ENCODE results near the gene CDS2. TPM values are rescaled to one million over a fixed set of nuclear protein-coding genes. Genes with fewer than 3 reads are reported as not detected.

CDS2 gene
- total and polyA plus RNA-seq, 2 of the 13 experiments (the other 11 are each of a cell fraction or from before 2014, with no cell fraction given), result 81.3 to 153 TPM

DNA sequence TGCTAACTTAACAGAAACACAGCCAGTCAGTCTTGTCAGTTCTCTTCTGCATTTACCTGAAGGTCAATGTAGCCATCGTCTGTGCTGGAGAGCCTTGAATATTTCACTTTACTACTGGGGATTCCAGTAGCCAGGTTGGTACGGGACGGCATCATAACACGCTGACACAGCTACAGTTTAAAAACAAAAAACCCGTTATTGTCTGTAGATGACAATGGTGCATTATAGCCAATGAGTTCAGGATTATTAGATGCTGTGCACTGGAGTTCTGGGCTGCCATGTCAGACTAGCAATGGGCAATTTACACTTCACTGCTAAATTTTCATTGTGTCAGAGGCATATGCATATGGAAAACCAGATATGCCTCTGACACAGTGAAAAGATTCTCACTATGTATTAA is 17.5 kb upstream of the CDS2 start:
- WGBS (ENCODE audit: low lambda C conversion rate), result 94% methylated on average over 5 of the region's 5 CpGs
- Histone ChIP-seq H3K4me3 (replicated peaks in 1 of 3; ENCODE audit: insufficient read depth in 1 of 3, low read depth in 2 of 3, low read length in 3 of 3) (no peak overlapping the region), H3K36me3 (replicated peaks in 1 of 2; ENCODE audit: control insufficient read depth in 1 of 2, insufficient read depth in 2 of 2, low read length in 2 of 2) (peaks cover 18 to 52% of the 10 kb centered on the region in 2 experiments), H3K9ac (ENCODE audit: insufficient read depth, low read depth, low read length) (no peak overlapping the region), H3K79me2 (ENCODE audit: insufficient read depth, low read length) (peaks cover 15% of the 10 kb centered on the region), H4K20me1 (ENCODE audit: insufficient read depth, low read length) (no peaks in the 10 kb centered on the region), H2AFZ (ENCODE audit: low read length) (no peak overlapping the region), H3K4me2 (ENCODE audit: low read depth, low read length) (no peak overlapping the region), H3K27ac (ENCODE audit: extremely low read length, insufficient read depth, low read length) (no peak overlapping the region), H3K4me1 (ENCODE audit: insufficient read depth, low read length) (peaks cover 19% of the 10 kb centered on the region), H3K9me3 (ENCODE audit: low read length) (no peaks in the 10 kb centered on the region), H3K27me3 (ENCODE audit: control insufficient read depth in 1 of 2, insufficient read depth in 2 of 2, low read length in 2 of 2) (peaks cover 0 to 4% of the 10 kb centered on the region in 2 experiments; a peak in 1 of 5 replicates)
- TF ChIP-seq STAT5B (CRISPR knock-in tag; IDR thresholded peaks at IDR 0.05) (no peak), NFRKB (IDR thresholded peaks at IDR 0.05) (no peak), ZNF432 (CRISPR knock-in tag; IDR thresholded peaks at IDR 0.05; ENCODE audit: borderline replicate concordance) (no peak), ZNF781 (CRISPR knock-in tag; IDR thresholded peaks at IDR 0.05; ENCODE audit: borderline replicate concordance, not compliant biosample characterization) (no peak), ZNF644 (CRISPR knock-in tag; IDR thresholded peaks at IDR 0.05; ENCODE audit: low read depth) (no peak), KDM1A (CRISPR knock-in tag; IDR thresholded peaks at IDR 0.05) (no peak), ZKSCAN8 (CRISPR knock-in tag; IDR thresholded peaks at IDR 0.05; ENCODE audit: borderline replicate concordance) (no peak), SAP130 (CRISPR knock-in tag; IDR thresholded peaks at IDR 0.05; ENCODE audit: low read depth) (no peak), KLF13 (CRISPR knock-in tag; IDR thresholded peaks at IDR 0.05) (no peak), MXI1 (IDR thresholded peaks at IDR 0.05; ENCODE audit: borderline replicate concordance, low read depth, low read length) (no peak), ZNF343 (CRISPR knock-in tag; IDR thresholded peaks at IDR 0.05) (no peak), ZNF547 (CRISPR knock-in tag; IDR thresholded peaks at IDR 0.05) (no peak), ZNF660 (CRISPR knock-in tag; IDR thresholded peaks at IDR 0.05; ENCODE audit: borderline replicate concordance, low read depth) (no peak), MIER3 (CRISPR knock-in tag; IDR thresholded peaks at IDR 0.05; ENCODE audit: borderline replicate concordance) (no peak), ZNF746 (CRISPR knock-in tag; IDR thresholded peaks at IDR 0.05) (no peak), ZNF383 (CRISPR knock-in tag; IDR thresholded peaks at IDR 0.05; ENCODE audit: borderline replicate concordance) (no peak)
- TF ChIP-seq, protein P1, sequence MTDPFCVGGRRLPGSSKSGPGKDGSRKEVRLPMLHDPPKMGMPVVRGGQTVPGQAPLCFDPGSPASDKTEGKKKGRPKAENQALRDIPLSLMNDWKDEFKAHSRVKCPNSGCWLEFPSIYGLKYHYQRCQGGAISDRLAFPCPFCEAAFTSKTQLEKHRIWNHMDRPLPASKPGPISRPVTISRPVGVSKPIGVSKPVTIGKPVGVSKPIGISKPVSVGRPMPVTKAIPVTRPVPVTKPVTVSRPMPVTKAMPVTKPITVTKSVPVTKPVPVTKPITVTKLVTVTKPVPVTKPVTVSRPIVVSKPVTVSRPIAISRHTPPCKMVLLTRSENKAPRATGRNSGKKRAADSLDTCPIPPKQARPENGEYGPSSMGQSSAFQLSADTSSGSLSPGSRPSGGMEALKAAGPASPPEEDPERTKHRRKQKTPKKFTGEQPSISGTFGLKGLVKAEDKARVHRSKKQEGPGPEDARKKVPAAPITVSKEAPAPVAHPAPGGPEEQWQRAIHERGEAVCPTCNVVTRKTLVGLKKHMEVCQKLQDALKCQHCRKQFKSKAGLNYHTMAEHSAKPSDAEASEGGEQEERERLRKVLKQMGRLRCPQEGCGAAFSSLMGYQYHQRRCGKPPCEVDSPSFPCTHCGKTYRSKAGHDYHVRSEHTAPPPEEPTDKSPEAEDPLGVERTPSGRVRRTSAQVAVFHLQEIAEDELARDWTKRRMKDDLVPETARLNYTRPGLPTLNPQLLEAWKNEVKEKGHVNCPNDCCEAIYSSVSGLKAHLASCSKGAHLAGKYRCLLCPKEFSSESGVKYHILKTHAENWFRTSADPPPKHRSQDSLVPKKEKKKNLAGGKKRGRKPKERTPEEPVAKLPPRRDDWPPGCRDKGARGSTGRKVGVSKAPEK (CRISPR knock-in tag; IDR thresholded peaks at IDR 0.05; ENCODE audit: borderline replicate concordance), result no peak
- TF ChIP-seq, protein P2, sequence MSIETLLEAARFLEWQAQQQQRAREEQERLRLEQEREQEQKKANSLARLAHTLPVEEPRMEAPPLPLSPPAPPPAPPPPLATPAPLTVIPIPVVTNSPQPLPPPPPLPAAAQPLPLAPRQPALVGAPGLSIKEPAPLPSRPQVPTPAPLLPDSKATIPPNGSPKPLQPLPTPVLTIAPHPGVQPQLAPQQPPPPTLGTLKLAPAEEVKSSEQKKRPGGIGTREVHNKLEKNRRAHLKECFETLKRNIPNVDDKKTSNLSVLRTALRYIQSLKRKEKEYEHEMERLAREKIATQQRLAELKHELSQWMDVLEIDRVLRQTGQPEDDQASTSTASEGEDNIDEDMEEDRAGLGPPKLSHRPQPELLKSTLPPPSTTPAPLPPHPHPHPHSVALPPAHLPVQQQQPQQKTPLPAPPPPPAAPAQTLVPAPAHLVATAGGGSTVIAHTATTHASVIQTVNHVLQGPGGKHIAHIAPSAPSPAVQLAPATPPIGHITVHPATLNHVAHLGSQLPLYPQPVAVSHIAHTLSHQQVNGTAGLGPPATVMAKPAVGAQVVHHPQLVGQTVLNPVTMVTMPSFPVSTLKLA (IDR thresholded peaks at IDR 0.05), result no peak
- TF ChIP-seq, protein P3, sequence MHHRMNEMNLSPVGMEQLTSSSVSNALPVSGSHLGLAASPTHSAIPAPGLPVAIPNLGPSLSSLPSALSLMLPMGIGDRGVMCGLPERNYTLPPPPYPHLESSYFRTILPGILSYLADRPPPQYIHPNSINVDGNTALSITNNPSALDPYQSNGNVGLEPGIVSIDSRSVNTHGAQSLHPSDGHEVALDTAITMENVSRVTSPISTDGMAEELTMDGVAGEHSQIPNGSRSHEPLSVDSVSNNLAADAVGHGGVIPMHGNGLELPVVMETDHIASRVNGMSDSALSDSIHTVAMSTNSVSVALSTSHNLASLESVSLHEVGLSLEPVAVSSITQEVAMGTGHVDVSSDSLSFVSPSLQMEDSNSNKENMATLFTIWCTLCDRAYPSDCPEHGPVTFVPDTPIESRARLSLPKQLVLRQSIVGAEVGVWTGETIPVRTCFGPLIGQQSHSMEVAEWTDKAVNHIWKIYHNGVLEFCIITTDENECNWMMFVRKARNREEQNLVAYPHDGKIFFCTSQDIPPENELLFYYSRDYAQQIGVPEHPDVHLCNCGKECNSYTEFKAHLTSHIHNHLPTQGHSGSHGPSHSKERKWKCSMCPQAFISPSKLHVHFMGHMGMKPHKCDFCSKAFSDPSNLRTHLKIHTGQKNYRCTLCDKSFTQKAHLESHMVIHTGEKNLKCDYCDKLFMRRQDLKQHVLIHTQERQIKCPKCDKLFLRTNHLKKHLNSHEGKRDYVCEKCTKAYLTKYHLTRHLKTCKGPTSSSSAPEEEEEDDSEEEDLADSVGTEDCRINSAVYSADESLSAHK (CRISPR knock-in tag; IDR thresholded peaks at IDR 0.05; ENCODE audit: borderline replicate concordance), result no peak
- BruUV-seq (replicated peaks), result no TSS peak
- CTCF ChIA-PET (ENCODE audit: low intra/inter-chr PET ratio, low total read pairs), result no interaction called here
- ATAC-seq (no peak), FAIRE-seq (no peak), DNase-seq (ENCODE audit: low spot score) (no peak)
- in situ Hi-C loops (cut with HindIII; ENCODE audit: extremely low pct_ligation_motif_present, low pct_unique_long_range_greater_than_20kb), result loop anchor here (10.0 kb wide), 1 partner anchor 114 kb away; no protein-coding TSS in a partner anchor
- POLR2A ChIA-PET, result no interaction called here
- intact Hi-C loops (cut with micrococcal nuclease; ENCODE audit: unreplicated experiment), result no loop called here

Measured in HepG2 (cell line).